Measurements from ENCODE around the gene SMIM30.
"Not testable (repeated sequence)": the region's sequence is repeated elsewhere in the genome, so short reads cannot be mapped to it uniquely, and the experiment has no call there.

The SMIM30 gene

GRCh38 chr7:113118074-113118959 is at the start of gene SMIM30:
Gene SMIM30, minus strand, starts transcription at chr7:113118554. Its CDS starts 976 bp downstream, at chr7:113117578.
- DNase-seq, result peak; percentile 95

GRCh38 chr7:113166176-113166575 is 47.8 kb upstream of the SMIM30 start:
- DNase-seq, result not testable (repeated sequence)

- DNase-seq, result no peak
Measured at GRCh38 chr7:113161050-113161449, 42.7 kb upstream of the SMIM30 start.

GRCh38 chr7:113159746-113160339 is 41.5 kb upstream of the SMIM30 start:
- DNase-seq, result peak; percentile 54

- no peak for DNase-seq
Measured at GRCh38 chr7:113158756-113159155, 40.4 kb upstream of the SMIM30 start.

GRCh38 chr7:113154117-113154516 is 35.8 kb upstream of the SMIM30 start:
- DNase-seq, result no peak

GRCh38 chr7:113144817-113145216 is 26.5 kb upstream of the SMIM30 start:
- no peak for DNase-seq

GRCh38 chr7:113143486-113144257 is 25.3 kb upstream of the SMIM30 start:
- no peak for DNase-seq

- no peak for DNase-seq
Measured at GRCh38 chr7:113142385-113143119, 24.2 kb upstream of the SMIM30 start.

GRCh38 chr7:113141803-113142202 is 23.4 kb upstream of the SMIM30 start:
- no peak for DNase-seq

- no peak for DNase-seq
Measured at GRCh38 chr7:113140956-113141355, 22.6 kb upstream of the SMIM30 start.

- DNase-seq, result no peak
Measured at GRCh38 chr7:113137241-113137640, 18.9 kb upstream of the SMIM30 start.

GRCh38 chr7:113134025-113134424 is 15.7 kb upstream of the SMIM30 start:
- DNase-seq, result no peak

GRCh38 chr7:113131367-113131766 is 13.0 kb upstream of the SMIM30 start:
- no peak for DNase-seq

GRCh38 chr7:113128031-113128430 is 9.7 kb upstream of the SMIM30 start:
- DNase-seq, result no peak

- DNase-seq, result no peak
Measured at GRCh38 chr7:113125728-113126127, 7.4 kb upstream of the SMIM30 start.

- no peak for DNase-seq
Measured at GRCh38 chr7:113122744-113123143, 4.4 kb upstream of the SMIM30 start.

- no peak for DNase-seq
Measured at GRCh38 chr7:113120647-113121046, 2.3 kb upstream of the SMIM30 start.

- DNase-seq, result no peak
Measured at GRCh38 chr7:113119429-113119828, 1.1 kb upstream of the SMIM30 start.

GRCh38 chr7:113117374-113117774 is 980 bp downstream of the SMIM30 start:
- DNase-seq, result not testable (repeated sequence)

- DNase-seq, result peak; percentile 7
Measured at GRCh38 chr7:113113912-113114311, 4.4 kb downstream of the SMIM30 start.

GRCh38 chr7:113109718-113110117 is 8.6 kb downstream of the SMIM30 start:
- DNase-seq, result no peak

GRCh38 chr7:113100121-113100603 is 18.2 kb downstream of the SMIM30 start:
- DNase-seq, result peak; percentile 40
